HG03558 (cell line): ENCODE data around the gene NAA16.

Source experiments
- ATAC-seq: cut with Tn5 transposase; IDR thresholded peaks from one replicate; pipeline ENCODE4 v1.9.1; 2021; ENCODE audit warnings: moderate number of reproducible peaks; ENCODE audit not compliant: unreplicated experiment; ENCODE audit errors: extremely low read depth

Gene NAA16

GRCh38 chr13:41299316-41300094 lies 11.6 kb upstream of the NAA16 start:
- ATAC-seq = no peak

GRCh38 chr13:41302743-41303142 lies 8.3 kb upstream of the NAA16 start:
- no peak for ATAC-seq

GRCh38 chr13:41304551-41304950 lies 6.5 kb upstream of the NAA16 start:
- ATAC-seq = no peak

- no peak for ATAC-seq
Observed at GRCh38 chr13:41306271-41307145, 4.6 kb upstream of the NAA16 start.

- no peak for ATAC-seq
Observed at GRCh38 chr13:41307884-41308640, 3.0 kb upstream of the NAA16 start.

- ATAC-seq = peak; percentile 26
Observed at GRCh38 chr13:41311406-41312175, 524 bp downstream of the NAA16 start.

- ATAC-seq = no peak
Observed at GRCh38 chr13:41312176-41312500, 1.1 kb downstream of the NAA16 start.

- no peak for ATAC-seq
Observed at GRCh38 chr13:41313117-41313516, 2.0 kb downstream of the NAA16 start.

GRCh38 chr13:41313659-41314197 lies 2.7 kb downstream of the NAA16 start:
- ATAC-seq = no peak

GRCh38 chr13:41315443-41316047 lies 4.5 kb downstream of the NAA16 start:
- no peak for ATAC-seq

- no peak for ATAC-seq
Observed at GRCh38 chr13:41317243-41317642, 6.2 kb downstream of the NAA16 start.

GRCh38 chr13:41325752-41326151 lies 14.7 kb downstream of the NAA16 start:
- no peak for ATAC-seq

- no peak for ATAC-seq
Observed at GRCh38 chr13:41326661-41327060, 15.6 kb downstream of the NAA16 start.

- ATAC-seq = no peak
Observed at GRCh38 chr13:41327994-41328790, 17.1 kb downstream of the NAA16 start.

- ATAC-seq = no peak
Observed at GRCh38 chr13:41332829-41333228, 21.8 kb downstream of the NAA16 start.

- ATAC-seq = no peak
Observed at GRCh38 chr13:41334810-41335209, 23.7 kb downstream of the NAA16 start.

- no peak for ATAC-seq
Observed at GRCh38 chr13:41344358-41344757, 33.3 kb downstream of the NAA16 start.

- no peak for ATAC-seq
Observed at GRCh38 chr13:41345165-41345913, 34.3 kb downstream of the NAA16 start.
